HTERT RPE-1 (cell line): ENCODE results near the gene SEMA3B.
"Not testable (repeated sequence)": the region's sequence is repeated elsewhere in the genome, so short reads cannot be mapped to it uniquely, and the experiment has no call there.

ENCODE experiments used
- in situ Hi-C: fragments of 300-500 bp; cut with MboI; formaldehyde crosslinking; loops from 4 replicates; pipeline ENCODE4 v1.14.3; 2020; ENCODE audit warnings: low sequenced_read_pairs

Gene SEMA3B

GRCh38 chr3:50237754-50238548, 31.0 kb upstream of the SEMA3B start:
- in situ Hi-C loops = no loop called here

- in situ Hi-C loops = no loop called here
Measured at GRCh38 chr3:50238549-50239026, 30.4 kb upstream of the SEMA3B start.

- in situ Hi-C loops = no loop called here
Measured at GRCh38 chr3:50239649-50240048, 29.3 kb upstream of the SEMA3B start.

DNA sequence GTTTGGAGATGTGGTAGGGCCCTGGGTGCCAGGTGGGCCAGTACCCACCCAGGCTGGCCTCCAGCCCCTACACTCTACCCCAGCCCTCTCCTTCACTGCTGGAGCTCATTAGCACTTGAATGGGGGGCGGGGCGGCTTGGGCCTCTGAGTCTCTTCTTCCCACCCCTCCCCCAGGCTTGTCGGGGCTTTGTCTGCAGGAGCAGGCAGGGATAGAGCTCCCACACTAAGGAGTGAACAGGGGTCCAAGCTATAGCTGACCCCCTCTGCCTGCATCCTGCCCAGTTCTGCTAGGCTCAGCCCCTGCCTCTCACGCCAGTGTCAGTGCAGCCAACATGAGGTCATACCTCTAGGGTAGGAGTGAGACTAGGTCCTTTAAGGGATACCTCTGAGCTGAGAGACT, 27.8 kb upstream of the SEMA3B start:
- in situ Hi-C loops = no loop called here

GRCh38 chr3:50241713-50242380, 27.1 kb upstream of the SEMA3B start:
- in situ Hi-C loops = no loop called here

GRCh38 chr3:50242381-50242770, 26.6 kb upstream of the SEMA3B start:
- in situ Hi-C loops = no loop called here

DNA sequence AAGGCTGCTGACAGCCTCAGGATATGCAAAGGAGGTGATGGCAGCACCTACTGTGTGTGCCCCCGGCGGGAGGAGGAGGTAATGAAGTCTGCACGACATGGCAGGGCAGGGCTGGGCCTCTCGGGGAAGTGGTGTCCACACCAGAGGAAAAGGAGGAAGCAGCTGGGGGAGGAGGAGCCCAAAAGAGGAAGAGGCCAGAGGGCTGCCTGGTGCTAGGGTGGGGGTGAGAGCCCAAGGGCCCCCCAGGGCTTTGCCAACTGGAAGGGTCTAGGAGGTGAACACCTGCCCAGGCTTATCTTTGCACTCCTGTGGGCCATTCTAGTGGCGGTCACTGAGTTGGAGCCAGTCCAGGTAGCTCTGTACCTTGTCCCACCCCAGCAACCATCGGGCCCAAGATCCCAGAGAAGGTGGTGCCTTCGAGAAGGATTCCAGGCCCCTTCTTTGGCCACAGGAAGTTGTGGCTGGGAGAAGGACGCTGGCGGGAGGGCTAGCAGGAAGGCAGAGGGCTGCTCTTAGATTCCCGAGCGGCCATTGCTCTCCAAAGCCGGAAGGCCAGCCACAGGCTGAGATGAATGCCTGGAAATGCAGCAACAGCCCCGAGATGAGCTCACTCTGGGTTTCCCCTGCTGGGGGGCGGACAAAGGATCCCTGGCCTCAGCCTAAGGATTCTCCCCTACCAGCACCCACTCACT, 25.9 kb upstream of the SEMA3B start:
- in situ Hi-C loops = no loop called here

DNA sequence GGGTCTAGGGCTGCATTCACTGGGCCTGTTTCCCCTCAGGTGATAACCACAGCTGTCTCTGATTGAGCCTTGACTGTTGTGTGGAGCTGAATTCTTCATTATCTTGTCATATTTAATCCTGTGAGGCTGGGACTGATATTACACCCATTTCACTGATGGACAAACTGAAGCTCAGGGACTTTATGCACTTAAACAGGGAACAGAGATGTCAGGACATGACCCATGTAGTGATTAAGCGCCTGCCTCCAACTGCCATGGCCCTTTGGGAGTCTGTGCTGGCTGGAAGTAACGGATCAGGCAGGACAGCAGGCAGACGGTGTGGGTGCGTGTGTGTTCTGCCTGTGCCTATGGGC, 25.4 kb upstream of the SEMA3B start:
- in situ Hi-C loops = no loop called here

DNA sequence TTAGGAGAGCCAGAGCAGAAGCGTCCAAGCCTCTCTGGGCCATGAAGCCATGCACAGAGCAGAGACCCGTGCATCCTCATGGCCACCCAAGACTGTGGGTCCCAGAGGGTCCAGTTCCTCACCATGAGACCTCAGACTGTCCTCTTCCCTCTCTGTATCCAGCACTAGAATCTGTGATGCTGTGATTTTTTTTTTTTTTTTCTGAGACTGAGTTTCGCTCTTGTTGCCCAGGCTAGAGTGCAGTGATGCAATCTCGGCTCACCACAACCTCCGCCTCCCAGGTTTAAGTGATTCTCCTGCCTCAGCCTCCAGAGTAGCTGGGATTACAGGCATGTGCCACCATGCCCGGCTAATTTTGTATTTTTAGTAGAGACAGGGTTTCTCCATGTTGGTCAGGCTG, 24.1 kb upstream of the SEMA3B start:
- in situ Hi-C loops = not testable (repeated sequence)

DNA sequence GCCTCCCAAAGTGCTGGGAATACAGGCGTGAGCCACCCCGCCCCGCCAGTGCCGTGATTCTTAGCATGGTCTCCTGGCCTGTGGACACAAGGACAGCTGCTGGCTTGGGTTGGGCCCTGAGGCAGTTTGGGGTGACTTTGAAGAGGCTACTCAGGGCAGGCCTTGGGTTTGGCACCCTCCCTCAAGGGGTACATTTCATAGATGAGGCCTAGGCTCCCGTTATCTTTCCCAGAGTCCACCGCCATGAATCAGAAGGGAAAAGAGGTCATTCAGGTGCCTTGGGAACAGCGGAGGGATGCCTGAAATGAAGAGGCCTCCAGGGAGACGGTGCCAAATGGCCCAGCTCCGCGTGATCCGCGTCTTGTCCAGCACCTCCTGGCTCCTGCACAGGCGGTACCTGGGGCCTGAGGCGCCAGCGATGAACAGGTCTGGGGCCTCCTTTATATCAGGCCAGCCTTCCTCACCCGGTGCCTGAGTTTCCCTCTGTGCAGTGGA, 23.6 kb upstream of the SEMA3B start:
- in situ Hi-C loops = no loop called here

GRCh38 chr3:50245831-50246516, 23.0 kb upstream of the SEMA3B start:
- in situ Hi-C loops = no loop called here

- in situ Hi-C loops = no loop called here
Measured at GRCh38 chr3:50246517-50246954, 22.4 kb upstream of the SEMA3B start.

- in situ Hi-C loops = no loop called here
Measured at GRCh38 chr3:50248387-50248786, 20.6 kb upstream of the SEMA3B start.

DNA sequence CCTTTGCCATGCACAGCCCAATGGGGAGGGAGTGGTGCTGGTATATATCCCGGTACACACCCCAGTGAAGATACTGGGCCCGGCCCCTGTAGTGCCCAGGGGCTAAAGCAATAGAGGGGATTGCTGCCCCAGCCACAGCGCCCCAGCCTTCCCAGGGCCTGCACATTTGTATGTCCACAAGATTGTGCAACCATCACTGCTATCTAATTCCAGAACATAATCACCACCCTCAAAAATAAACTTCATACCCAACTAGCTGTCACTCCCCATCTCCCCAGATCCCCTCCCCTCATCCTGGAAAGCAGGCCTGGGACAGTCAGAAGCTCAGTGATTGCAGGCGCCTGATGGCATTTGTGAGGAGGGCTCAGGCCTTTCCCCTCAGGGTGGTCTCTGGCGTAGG, 19.5 kb upstream of the SEMA3B start:
- in situ Hi-C loops = no loop called here

- in situ Hi-C loops = no loop called here
Measured at GRCh38 chr3:50250514-50250913, 18.4 kb upstream of the SEMA3B start.

DNA sequence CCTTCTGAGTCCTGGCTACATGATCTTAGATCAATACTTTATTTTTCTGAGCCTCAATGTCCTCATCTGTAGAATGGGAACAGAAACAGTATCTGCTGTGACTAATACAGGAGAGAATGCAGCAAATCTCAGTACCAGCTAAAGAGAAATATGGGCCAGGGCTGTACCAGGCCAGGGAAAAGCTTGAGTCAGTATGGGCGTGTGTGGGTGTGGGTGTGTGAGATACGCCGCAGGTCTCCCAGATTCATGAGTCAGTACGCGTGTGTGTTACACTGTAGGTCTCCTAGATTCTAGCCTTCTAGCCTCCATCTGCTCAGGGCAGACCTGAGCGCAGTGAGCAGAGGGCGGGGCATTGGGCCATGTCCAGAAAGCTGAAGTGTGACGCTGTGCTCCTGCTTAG, 17.7 kb upstream of the SEMA3B start:
- in situ Hi-C loops = no loop called here

GRCh38 chr3:50254577-50255250, 14.2 kb upstream of the SEMA3B start:
- in situ Hi-C loops = no loop called here

DNA sequence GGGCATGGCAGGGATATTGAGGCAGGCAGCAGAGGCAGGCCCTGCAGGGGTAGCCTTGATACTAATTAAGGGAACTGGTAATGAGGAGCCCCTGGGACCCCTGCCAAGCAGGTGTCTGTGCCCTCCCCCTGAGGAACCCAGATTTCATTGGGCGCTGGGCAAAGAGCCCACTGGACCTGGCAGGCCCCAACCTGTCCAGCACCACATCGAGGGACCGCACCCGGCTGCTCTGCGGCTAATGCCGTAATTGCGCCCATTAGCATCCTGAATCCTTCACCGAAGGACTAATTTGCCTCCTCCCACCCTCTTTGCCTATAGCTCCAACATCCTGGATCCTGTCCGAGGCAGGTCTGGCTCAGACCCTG, 13.7 kb upstream of the SEMA3B start:
- in situ Hi-C loops = no loop called here

- in situ Hi-C loops = no loop called here
Measured at GRCh38 chr3:50256978-50257890, 11.7 kb upstream of the SEMA3B start.
